Measurements from ENCODE around the gene NEURL1B.

DNA sequence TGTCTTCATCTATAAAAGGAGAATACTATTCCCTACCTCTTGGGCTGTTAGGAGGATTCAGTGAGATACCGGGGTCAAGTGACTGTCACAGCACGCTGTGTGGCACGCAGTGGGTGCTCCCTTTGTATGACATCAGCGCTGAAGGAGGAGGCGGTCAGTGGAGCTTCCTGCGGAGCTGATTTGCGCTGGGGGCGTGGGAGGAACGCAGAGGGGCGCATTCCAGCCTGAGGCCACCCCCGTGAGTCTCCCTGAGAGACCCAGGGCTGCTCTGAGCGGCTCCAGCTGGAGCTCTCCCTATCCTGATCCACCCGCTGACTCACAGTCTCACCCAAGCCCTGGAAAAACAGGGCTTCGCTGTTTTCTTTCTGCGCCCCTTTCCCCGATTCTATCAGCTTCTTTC is 24.3 kb upstream of the NEURL1B start:
- TF ChIP-seq EP300 (IDR thresholded peaks at IDR 0.05) (no peak), HOXA7 (CRISPR knock-in tag; IDR thresholded peaks at IDR 0.05) (no peak), POLR2A (IDR thresholded peaks at IDR 0.05; ENCODE audit: low read length) (no peak), CEBPB (IDR thresholded peaks at IDR 0.05) (no peak), HDAC2 (IDR thresholded peaks at IDR 0.05) (no peak), KDM1A (IDR thresholded peaks at IDR 0.05; ENCODE audit: low read depth) (no peak)
- TF ChIP-seq, protein P1, sequence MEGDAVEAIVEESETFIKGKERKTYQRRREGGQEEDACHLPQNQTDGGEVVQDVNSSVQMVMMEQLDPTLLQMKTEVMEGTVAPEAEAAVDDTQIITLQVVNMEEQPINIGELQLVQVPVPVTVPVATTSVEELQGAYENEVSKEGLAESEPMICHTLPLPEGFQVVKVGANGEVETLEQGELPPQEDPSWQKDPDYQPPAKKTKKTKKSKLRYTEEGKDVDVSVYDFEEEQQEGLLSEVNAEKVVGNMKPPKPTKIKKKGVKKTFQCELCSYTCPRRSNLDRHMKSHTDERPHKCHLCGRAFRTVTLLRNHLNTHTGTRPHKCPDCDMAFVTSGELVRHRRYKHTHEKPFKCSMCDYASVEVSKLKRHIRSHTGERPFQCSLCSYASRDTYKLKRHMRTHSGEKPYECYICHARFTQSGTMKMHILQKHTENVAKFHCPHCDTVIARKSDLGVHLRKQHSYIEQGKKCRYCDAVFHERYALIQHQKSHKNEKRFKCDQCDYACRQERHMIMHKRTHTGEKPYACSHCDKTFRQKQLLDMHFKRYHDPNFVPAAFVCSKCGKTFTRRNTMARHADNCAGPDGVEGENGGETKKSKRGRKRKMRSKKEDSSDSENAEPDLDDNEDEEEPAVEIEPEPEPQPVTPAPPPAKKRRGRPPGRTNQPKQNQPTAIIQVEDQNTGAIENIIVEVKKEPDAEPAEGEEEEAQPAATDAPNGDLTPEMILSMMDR (IDR thresholded peaks at IDR 0.05) = no peak
- TF ChIP-seq, protein P2, sequence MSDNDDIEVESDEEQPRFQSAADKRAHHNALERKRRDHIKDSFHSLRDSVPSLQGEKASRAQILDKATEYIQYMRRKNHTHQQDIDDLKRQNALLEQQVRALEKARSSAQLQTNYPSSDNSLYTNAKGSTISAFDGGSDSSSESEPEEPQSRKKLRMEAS (IDR thresholded peaks at IDR 0.05) = no peak
- TF ChIP-seq, protein P3, sequence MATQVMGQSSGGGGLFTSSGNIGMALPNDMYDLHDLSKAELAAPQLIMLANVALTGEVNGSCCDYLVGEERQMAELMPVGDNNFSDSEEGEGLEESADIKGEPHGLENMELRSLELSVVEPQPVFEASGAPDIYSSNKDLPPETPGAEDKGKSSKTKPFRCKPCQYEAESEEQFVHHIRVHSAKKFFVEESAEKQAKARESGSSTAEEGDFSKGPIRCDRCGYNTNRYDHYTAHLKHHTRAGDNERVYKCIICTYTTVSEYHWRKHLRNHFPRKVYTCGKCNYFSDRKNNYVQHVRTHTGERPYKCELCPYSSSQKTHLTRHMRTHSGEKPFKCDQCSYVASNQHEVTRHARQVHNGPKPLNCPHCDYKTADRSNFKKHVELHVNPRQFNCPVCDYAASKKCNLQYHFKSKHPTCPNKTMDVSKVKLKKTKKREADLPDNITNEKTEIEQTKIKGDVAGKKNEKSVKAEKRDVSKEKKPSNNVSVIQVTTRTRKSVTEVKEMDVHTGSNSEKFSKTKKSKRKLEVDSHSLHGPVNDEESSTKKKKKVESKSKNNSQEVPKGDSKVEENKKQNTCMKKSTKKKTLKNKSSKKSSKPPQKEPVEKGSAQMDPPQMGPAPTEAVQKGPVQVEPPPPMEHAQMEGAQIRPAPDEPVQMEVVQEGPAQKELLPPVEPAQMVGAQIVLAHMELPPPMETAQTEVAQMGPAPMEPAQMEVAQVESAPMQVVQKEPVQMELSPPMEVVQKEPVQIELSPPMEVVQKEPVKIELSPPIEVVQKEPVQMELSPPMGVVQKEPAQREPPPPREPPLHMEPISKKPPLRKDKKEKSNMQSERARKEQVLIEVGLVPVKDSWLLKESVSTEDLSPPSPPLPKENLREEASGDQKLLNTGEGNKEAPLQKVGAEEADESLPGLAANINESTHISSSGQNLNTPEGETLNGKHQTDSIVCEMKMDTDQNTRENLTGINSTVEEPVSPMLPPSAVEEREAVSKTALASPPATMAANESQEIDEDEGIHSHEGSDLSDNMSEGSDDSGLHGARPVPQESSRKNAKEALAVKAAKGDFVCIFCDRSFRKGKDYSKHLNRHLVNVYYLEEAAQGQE (IDR thresholded peaks at IDR 0.05) = no peak
- TF ChIP-seq, protein P4, sequence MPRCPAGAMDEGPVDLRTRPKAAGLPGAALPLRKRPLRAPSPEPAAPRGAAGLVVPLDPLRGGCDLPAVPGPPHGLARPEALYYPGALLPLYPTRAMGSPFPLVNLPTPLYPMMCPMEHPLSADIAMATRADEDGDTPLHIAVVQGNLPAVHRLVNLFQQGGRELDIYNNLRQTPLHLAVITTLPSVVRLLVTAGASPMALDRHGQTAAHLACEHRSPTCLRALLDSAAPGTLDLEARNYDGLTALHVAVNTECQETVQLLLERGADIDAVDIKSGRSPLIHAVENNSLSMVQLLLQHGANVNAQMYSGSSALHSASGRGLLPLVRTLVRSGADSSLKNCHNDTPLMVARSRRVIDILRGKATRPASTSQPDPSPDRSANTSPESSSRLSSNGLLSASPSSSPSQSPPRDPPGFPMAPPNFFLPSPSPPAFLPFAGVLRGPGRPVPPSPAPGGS (IDR thresholded peaks at IDR 0.05) = no peak
- TF ChIP-seq, protein P5, sequence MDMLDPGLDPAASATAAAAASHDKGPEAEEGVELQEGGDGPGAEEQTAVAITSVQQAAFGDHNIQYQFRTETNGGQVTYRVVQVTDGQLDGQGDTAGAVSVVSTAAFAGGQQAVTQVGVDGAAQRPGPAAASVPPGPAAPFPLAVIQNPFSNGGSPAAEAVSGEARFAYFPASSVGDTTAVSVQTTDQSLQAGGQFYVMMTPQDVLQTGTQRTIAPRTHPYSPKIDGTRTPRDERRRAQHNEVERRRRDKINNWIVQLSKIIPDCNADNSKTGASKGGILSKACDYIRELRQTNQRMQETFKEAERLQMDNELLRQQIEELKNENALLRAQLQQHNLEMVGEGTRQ (IDR thresholded peaks at IDR 0.05) = no peak

Data from A549 (cell line).